Hypothalamus (tissue), 51 donors: Measurements from ENCODE around the gene ATP8A1.
"Not testable (repeated sequence)": the region's sequence is repeated elsewhere in the genome, so short reads cannot be mapped to it uniquely, and the experiment has no call there.

ENCODE experiments used
- DNase-seq, 51 donors: peaks; one replicate each; lab custom pipeline; 2025; lab: John Stamatoyannopoulos, UW

The ATP8A1 gene

GRCh38 chr4:42478946-42479345 lies 178.0 kb downstream of the ATP8A1 start:
- no peak for DNase-seq

GRCh38 chr4:42478509-42478908 lies 178.4 kb downstream of the ATP8A1 start:
- no peak for DNase-seq

DNA sequence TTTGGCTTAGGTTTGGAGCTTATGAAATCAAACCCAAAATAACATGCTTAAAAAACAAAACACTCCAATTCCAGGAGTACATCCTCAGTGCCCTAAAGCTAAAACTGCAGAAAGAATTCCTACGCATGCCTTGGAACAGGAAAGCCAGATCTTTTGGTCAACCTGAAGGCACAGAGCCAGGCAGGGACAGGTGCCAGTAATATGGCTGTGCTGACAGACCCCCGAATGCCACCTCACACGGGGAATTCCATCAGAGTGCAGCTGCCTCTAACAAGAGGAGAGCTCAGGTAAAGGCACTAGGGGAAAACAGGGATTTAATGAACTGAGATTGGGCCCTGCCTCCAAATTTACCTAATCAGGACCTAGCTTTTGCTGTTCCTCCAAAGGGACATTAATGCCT lies 182.5 kb downstream of the ATP8A1 start:
- no peak for DNase-seq

DNA sequence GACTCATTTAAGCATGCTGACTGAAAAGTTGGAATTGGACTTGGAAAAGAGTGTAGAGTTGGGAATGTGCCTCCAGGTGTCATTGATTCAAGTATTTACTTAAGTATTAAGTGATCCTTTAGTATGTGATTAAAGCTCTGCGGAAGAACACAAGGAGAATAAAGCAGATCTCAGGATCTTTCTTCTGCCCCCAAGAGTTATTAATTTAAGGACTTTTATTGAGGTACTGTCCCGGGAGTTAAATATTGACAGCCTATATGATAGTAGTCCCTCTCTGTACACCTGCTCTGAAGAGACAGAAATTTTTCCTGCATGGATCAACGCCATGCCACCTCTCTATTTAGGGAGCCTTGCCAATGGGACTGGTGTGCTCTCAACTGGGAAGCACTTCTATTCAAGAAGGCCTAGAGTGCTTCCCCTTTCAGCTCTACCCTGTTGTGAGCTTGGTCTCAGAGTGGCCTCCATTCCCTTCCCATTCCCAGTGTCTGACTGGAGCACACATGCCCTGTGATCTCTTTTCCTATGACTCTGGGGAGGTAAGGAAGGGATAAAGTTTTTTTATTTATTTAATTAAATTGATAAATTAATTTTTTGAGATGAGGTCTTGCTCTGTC lies 183.7 kb downstream of the ATP8A1 start:
- no peak for DNase-seq

- no peak for DNase-seq
Observed at GRCh38 chr4:42471896-42472295, 185.0 kb downstream of the ATP8A1 start.

DNA sequence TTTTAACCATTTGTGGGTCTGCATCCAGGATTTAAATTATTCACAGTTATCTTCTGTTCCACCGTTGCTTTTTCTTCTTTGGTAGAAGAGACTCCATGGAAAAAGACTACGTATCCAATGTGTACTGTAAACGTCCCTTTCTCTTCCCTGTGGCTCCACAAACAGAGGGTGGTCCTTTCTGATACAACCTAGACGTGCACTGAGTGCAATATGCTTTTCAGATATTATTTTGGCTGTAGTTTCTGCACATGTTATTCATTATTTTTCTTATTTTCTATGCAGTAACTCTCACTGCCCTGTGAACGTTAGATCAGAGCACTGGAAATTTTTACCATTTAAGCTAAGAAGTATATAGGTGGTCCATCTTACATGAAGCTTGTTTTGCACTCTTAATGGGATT lies 186.9 kb downstream of the ATP8A1 start:
- no peak for DNase-seq

GRCh38 chr4:42467777-42468176 lies 189.1 kb downstream of the ATP8A1 start:
- not testable (repeated sequence) for DNase-seq

GRCh38 chr4:42466273-42466844 lies 190.5 kb downstream of the ATP8A1 start:
- no peak for DNase-seq

DNA sequence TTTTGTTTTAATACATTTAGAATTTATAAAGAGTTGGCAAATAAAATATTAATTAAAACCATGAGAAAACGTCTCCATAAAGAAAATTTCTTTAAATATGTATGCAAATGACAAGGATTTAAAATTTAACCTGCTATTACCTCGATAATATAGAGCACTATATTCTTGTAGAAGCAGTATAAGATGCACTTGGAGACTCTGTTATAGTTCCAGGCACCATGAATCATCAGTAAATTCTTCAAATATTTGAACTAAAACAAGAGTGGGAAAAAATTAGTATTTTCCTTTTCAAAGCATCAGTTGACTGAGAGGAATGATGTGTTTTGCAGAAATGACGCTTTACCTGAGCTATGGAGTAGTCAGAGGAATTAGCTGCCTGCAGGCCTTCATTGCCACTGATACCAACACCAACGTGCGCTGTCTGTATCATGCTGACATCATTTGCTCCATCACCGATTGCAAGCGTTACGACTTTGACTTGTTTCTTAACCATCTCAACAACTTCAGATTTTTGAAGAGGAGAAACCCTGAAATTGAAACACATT lies 192.3 kb downstream of the ATP8A1 start:
- no peak for DNase-seq

- DNase-seq: not testable (repeated sequence)
Observed at GRCh38 chr4:42461216-42461615, 195.7 kb downstream of the ATP8A1 start.

DNA sequence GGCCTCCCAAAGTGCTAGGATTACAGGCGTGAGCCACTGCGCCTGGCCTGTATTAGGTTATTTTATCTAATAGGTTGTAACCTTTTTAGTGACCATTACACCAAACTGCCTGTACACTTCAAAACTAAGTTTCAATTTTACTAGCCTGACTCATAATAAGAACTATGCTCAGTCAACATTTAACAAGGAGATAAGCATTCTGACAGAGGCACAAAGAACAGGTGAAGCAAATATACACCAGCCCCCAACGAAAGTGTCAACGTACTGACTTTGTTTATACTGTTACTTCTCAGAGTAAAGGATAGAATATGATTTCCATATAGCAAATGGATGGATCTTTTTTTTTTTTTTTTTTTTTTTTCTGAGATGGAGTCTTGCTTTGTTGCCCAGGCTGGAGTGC lies 196.9 kb downstream of the ATP8A1 start:
- no peak for DNase-seq

DNA sequence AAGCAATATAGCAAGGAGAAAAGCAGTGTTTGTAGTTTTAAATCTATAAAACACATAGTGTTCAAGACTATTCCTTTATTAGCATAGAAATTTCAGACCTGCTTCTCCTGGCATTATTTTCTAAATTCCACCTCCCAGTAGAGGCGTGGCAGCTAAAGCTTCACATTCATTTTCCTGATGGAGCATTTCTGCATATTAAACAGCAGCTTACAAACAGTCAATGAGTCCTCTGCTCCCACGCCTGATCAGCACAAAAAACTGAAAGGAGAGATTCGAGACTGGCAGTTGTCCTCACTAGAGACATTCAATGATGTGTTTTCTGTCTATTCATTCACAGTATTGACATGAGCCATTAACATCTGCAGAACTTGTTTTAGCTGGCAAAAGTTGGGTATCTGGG lies 198.2 kb downstream of the ATP8A1 start:
- DNase-seq: no peak

- no peak for DNase-seq
Observed at GRCh38 chr4:42454755-42455420, 202.0 kb downstream of the ATP8A1 start.

DNA sequence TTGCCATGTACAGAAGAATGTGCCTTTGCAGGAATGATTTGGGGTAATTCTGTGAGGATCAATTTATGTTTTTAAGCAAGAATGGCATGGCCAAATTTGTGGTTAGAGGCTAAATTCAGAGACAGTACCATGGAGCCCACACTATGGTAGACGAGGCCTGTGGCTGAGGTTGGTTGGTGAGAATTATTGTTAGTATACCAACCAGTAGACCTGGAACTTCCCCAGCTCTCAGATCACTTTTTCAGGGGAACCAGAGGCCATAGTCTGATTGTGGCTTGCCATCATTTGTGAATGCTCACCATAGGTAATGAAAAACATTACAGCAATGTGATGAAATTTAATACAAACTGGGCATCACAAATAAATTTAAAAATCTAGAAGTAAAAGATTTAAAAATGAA lies 203.3 kb downstream of the ATP8A1 start:
- DNase-seq: no peak

DNA sequence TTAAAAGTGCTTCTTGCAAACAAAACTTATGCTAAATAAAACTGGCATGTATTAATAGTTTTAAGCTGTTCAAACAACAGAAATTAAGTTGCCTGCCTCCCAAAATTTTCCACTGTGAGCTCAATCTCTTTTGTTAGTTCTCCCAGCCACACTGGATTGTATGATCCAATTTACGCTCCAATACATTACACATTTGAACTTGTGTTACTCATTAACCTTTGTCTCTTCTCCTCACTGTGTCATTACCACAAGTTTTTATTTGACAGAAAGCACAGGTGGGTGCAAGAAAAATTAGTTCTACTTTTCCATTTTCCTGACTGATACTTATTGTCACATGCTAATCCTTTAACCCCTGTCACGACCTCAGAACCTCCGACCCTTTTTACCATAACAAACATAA lies 204.1 kb downstream of the ATP8A1 start:
- no peak for DNase-seq

DNA sequence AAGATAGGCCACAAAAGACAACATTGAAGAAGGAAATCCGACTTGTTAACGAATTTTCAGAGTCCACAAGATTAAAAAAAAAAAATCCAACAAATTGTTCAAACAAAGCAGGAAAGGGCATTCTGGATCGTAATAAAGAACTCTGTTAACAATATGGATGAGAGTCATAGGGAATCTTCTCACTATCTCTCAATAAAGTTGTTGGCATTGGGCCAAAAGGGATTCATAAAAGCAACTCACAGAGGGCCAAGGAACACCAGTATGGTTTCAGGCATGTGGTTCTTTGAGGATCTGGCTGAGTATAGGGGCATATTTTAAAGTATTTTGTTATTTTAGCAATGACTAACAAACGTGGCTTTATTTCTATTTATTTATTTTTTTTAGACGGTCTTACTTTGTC lies 210.1 kb downstream of the ATP8A1 start:
- no peak for DNase-seq

GRCh38 chr4:42445038-42445437 lies 211.9 kb downstream of the ATP8A1 start:
- no peak for DNase-seq

DNA sequence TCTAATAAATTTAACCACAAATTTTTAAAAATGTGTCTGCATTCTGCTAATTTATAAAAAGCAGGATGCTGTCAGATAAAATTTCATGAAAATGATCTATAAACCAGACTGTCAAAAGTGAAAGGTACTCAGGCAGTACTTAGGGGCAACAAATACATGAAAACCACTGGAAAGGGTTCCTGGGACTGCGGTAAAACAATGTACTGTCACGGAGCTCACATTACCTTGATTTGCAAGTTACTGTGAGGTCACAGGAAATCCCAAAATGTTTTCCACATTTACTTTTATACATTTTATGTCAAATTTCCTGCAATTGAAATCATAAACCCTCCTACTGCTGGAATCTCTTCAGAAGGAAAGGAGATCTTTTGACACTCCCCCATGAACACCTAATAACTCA lies 214.3 kb downstream of the ATP8A1 start:
- DNase-seq: no peak

DNA sequence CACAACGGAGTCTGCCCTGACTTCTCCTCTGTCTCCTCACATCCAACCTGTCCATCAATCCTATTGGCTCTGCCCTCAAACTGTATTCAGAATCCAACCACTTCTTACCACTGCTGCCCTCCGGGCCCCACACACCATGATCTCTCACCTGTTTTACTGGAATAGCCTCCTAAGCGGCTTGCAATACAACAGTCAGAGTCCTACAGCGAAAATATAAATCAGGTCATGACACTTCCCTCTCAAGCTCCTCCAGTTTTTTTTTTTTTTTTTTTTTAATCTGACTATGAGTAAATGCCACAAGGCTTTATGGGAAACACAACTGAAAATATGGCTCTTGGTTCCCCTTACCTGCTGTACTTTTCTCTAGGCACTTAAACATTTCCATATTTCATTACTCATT lies 216.8 kb downstream of the ATP8A1 start:
- no peak for DNase-seq

GRCh38 chr4:42436928-42437565 lies 219.9 kb downstream of the ATP8A1 start:
- DNase-seq: no peak

DNA sequence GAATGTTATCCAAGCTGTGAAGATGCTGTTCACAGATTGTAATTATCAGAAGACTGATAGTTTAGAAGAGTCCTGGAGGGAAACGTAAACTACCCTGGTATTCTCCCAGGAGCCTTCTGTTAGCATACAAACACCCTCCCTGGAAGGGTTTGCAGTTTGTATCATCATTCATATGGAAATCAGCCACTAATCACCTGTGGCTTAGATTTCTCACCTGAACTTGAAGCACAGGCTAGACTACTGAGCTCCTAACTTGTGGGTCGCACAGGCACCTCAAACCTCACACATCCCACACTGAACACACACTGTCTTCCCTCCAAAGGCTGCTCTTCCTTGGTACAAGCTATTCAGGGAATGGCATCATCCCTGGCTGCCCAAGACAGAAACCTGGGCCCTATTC lies 228.9 kb downstream of the ATP8A1 start:
- no peak for DNase-seq
